ENCODE results near the gene RASAL2.

DNA sequence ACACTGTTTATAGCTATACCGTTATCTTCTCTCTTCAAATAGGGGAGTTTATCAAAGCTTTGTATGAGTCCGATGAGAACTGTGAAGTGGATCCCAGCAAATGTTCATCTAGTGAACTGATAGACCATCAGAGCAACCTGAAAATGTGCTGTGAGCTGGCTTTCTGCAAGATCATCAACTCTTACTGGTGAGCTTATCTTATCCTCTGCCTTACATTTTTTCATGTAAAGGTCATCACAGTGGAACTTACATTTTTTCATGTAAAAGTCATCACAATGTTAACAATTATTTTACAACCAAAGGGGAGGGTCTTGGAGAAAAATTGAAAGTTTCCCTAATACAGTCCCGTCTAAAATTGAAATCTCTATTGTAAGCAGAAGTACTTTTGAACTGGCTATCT lies 357.6 kb downstream of the RASAL2 start:
- TF ChIP-seq, protein P1, sequence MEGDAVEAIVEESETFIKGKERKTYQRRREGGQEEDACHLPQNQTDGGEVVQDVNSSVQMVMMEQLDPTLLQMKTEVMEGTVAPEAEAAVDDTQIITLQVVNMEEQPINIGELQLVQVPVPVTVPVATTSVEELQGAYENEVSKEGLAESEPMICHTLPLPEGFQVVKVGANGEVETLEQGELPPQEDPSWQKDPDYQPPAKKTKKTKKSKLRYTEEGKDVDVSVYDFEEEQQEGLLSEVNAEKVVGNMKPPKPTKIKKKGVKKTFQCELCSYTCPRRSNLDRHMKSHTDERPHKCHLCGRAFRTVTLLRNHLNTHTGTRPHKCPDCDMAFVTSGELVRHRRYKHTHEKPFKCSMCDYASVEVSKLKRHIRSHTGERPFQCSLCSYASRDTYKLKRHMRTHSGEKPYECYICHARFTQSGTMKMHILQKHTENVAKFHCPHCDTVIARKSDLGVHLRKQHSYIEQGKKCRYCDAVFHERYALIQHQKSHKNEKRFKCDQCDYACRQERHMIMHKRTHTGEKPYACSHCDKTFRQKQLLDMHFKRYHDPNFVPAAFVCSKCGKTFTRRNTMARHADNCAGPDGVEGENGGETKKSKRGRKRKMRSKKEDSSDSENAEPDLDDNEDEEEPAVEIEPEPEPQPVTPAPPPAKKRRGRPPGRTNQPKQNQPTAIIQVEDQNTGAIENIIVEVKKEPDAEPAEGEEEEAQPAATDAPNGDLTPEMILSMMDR (IDR thresholded peaks at IDR 0.05), result no peak
- TF ChIP-seq ZFX (IDR thresholded peaks at IDR 0.05; ENCODE audit: borderline replicate concordance), result no peak

All from 22Rv1 (cell line).